HEK293 (cell line): ENCODE data around the gene GNG3.

Experiments used
- CTCF ChIA-PET: fragments of 350-600 bp; formaldehyde crosslinking; extraction: SDS; loops from one replicate; lab custom pipeline; 2021; ENCODE audit warnings: antibody characterized with exemption; lab: Yijun Ruan, JAX
- POLR2A ChIA-PET: fragments of 300-600 bp; formaldehyde crosslinking; extraction: SDS; loops from one replicate; lab custom pipeline; 2020; ENCODE audit warnings: antibody characterized with exemption, inconsistent platforms; lab: Yijun Ruan, JAX
- H3K27ac ChIP-seq: fragments of 200-500 bp; sonication (Bioruptor generic); 2 replicates; pipeline ENCODE4 v1.5.1; 2014; ENCODE audit warnings: low read depth, low read length, control low read depth, inconsistent platforms; ENCODE audit errors: extremely low read depth
- H3K36me3 ChIP-seq, 2 experiments: fragments of 200-500 bp in 1 of 2; sonication (Bioruptor generic) in 1 of 2; 1 replicate in 1 of 2; 2 replicates in 1 of 2; pipeline ENCODE4 v1.5.1; 2014 to 2017; ENCODE audit warnings: inconsistent platforms in 2 of 2, low read length in 2 of 2; ENCODE audit not compliant: control insufficient read depth in 2 of 2, insufficient read depth in 1 of 2
- H3K4me1 ChIP-seq: fragments of 200-500 bp; sonication (Bioruptor generic); 2 replicates; pipeline ENCODE4 v1.5.1; 2014; ENCODE audit warnings: mild to moderate bottlenecking, low read length, inconsistent platforms; ENCODE audit not compliant: control insufficient read depth, insufficient read depth
- H3K4me3 ChIP-seq: 2 replicates; pipeline ENCODE4 v1.5.1; 2011; ENCODE audit warnings: low read depth, mild to moderate bottlenecking, control low read depth, low read length, moderate library complexity
- H3K9me3 ChIP-seq: fragments of 200-500 bp; sonication (Bioruptor generic); 2 replicates; pipeline ENCODE4 v1.5.1; 2014; ENCODE audit warnings: low read depth, low read length, inconsistent platforms; ENCODE audit not compliant: control insufficient read depth, insufficient read depth
- FEZF1 ChIP-seq: fragments of 450-650 bp; formaldehyde crosslinking; IDR thresholded peaks from 2 replicates; pipeline ENCODE4 v1.5.1; 2016; ENCODE audit warnings: missing biosample characterization, missing genetic modification characterization
- KLF8 ChIP-seq: fragments of 450-650 bp; formaldehyde crosslinking; IDR thresholded peaks from 2 replicates; pipeline ENCODE4 v1.5.1; 2016; ENCODE audit warnings: missing biosample characterization, missing genetic modification characterization
- PRDM10 ChIP-seq: fragments of 450-650 bp; formaldehyde crosslinking; IDR thresholded peaks from 2 replicates; pipeline ENCODE4 v1.5.1; 2016; ENCODE audit warnings: missing biosample characterization, missing genetic modification characterization
- ZBTB17 ChIP-seq: fragments of 450-650 bp; formaldehyde crosslinking; IDR thresholded peaks from 2 replicates; pipeline ENCODE4 v1.5.1; 2016; ENCODE audit warnings: missing biosample characterization, missing genetic modification characterization
- ZBTB20 ChIP-seq: fragments of 450-650 bp; formaldehyde crosslinking; IDR thresholded peaks from 2 replicates; pipeline ENCODE4 v1.5.1; 2016; ENCODE audit warnings: missing biosample characterization, missing genetic modification characterization
- ZEB2 ChIP-seq: fragments of 450-650 bp; formaldehyde crosslinking; IDR thresholded peaks from 2 replicates; pipeline ENCODE4 v1.5.1; 2016; ENCODE audit warnings: missing biosample characterization, missing genetic modification characterization
- ZFP37 ChIP-seq: fragments of 450-650 bp; formaldehyde crosslinking; IDR thresholded peaks from 2 replicates; pipeline ENCODE4 v1.5.1; 2016; ENCODE audit warnings: missing biosample characterization, missing genetic modification characterization
- ZFP69B ChIP-seq: fragments of 450-650 bp; formaldehyde crosslinking; IDR thresholded peaks from 2 replicates; pipeline ENCODE4 v1.5.1; 2016; ENCODE audit warnings: missing biosample characterization, missing genetic modification characterization
- ZNF157 ChIP-seq: fragments of 450-650 bp; formaldehyde crosslinking; IDR thresholded peaks from 2 replicates; pipeline ENCODE4 v1.5.1; 2016; ENCODE audit warnings: missing biosample characterization, missing genetic modification characterization
- ZNF2 ChIP-seq: fragments of 450-650 bp; formaldehyde crosslinking; IDR thresholded peaks from 2 replicates; pipeline ENCODE4 v1.5.1; 2016; ENCODE audit warnings: missing biosample characterization, missing genetic modification characterization
- ZNF350 ChIP-seq: fragments of 450-650 bp; formaldehyde crosslinking; IDR thresholded peaks from 2 replicates; pipeline ENCODE4 v1.5.0; 2017; ENCODE audit warnings: missing biosample characterization, mild to moderate bottlenecking, missing genetic modification characterization
- ZNF391 ChIP-seq: fragments of 450-650 bp; formaldehyde crosslinking; IDR thresholded peaks from 2 replicates; pipeline ENCODE4 v1.5.1; 2016; ENCODE audit warnings: low read depth, missing biosample characterization, missing genetic modification characterization, borderline replicate concordance
- ZNF394 ChIP-seq: fragments of 450-650 bp; formaldehyde crosslinking; IDR thresholded peaks from 2 replicates; pipeline ENCODE4 v1.5.1; 2016; ENCODE audit warnings: missing biosample characterization, missing genetic modification characterization, mild to moderate bottlenecking, moderate library complexity, borderline replicate concordance
- ZNF488 ChIP-seq: fragments of 450-650 bp; formaldehyde crosslinking; IDR thresholded peaks from 2 replicates; pipeline ENCODE4 v1.5.1; 2016; ENCODE audit warnings: missing biosample characterization, missing genetic modification characterization
- ZNF501 ChIP-seq: fragments of 450-650 bp; formaldehyde crosslinking; IDR thresholded peaks from 2 replicates; pipeline ENCODE4 v1.5.1; 2016; ENCODE audit warnings: missing biosample characterization, missing genetic modification characterization
- ZNF558 ChIP-seq: fragments of 450-650 bp; formaldehyde crosslinking; IDR thresholded peaks from 2 replicates; pipeline ENCODE4 v1.5.1; 2016; ENCODE audit warnings: missing biosample characterization, missing genetic modification characterization
- ZNF600 ChIP-seq: fragments of 450-650 bp; formaldehyde crosslinking; IDR thresholded peaks from 2 replicates; pipeline ENCODE4 v1.5.1; 2016; ENCODE audit warnings: missing biosample characterization, missing genetic modification characterization
- ZNF623 ChIP-seq: fragments of 450-650 bp; formaldehyde crosslinking; IDR thresholded peaks from 2 replicates; pipeline ENCODE4 v1.5.1; 2016; ENCODE audit warnings: missing biosample characterization, missing genetic modification characterization
- ZNF843 ChIP-seq: fragments of 450-650 bp; formaldehyde crosslinking; IDR thresholded peaks from 2 replicates; pipeline ENCODE4 v1.5.1; 2016; ENCODE audit warnings: missing biosample characterization, missing genetic modification characterization
- ZXDB ChIP-seq: fragments of 450-650 bp; formaldehyde crosslinking; IDR thresholded peaks from 2 replicates; pipeline ENCODE4 v1.5.1; 2016; ENCODE audit warnings: missing biosample characterization, missing genetic modification characterization
- TF ChIP-seq, protein P1 (sequence below): fragments of 450-650 bp; formaldehyde crosslinking; IDR thresholded peaks from 2 replicates; pipeline ENCODE4 v1.5.1; 2016; ENCODE audit warnings: missing biosample characterization, missing genetic modification characterization
- TF ChIP-seq, protein P2 (sequence below): fragments of 450-650 bp; formaldehyde crosslinking; IDR thresholded peaks from 2 replicates; pipeline ENCODE4 v1.5.1; 2016; ENCODE audit warnings: missing biosample characterization, missing genetic modification characterization
- TF ChIP-seq, protein P3 (sequence below): fragments of 450-650 bp; formaldehyde crosslinking; IDR thresholded peaks from 2 replicates; pipeline ENCODE4 v1.5.1; 2017; ENCODE audit warnings: missing biosample characterization, missing genetic modification characterization

Gene GNG3

GRCh38 chr11:62671236-62671607 lies 36.3 kb upstream of the GNG3 start:
- peak overlapping the region; percentile 84 for H3K4me3 ChIP-seq
- TF ChIP-seq ZFP37 (tag by site-specific recombination) = peak; percentile 33; the same call in 1 of the 2 replicates
- peak; percentile 89 for TF ChIP-seq ZBTB17 (tag by site-specific recombination)
- TF ChIP-seq, protein P1, sequence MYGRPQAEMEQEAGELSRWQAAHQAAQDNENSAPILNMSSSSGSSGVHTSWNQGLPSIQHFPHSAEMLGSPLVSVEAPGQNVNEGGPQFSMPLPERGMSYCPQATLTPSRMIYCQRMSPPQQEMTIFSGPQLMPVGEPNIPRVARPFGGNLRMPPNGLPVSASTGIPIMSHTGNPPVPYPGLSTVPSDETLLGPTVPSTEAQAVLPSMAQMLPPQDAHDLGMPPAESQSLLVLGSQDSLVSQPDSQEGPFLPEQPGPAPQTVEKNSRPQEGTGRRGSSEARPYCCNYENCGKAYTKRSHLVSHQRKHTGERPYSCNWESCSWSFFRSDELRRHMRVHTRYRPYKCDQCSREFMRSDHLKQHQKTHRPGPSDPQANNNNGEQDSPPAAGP = no peak
- TF ChIP-seq ZNF558 (tag by site-specific recombination) = 0 out of 2 replicates have a peak, but pooled peaks have one; percentile 49
- TF ChIP-seq, protein P2, sequence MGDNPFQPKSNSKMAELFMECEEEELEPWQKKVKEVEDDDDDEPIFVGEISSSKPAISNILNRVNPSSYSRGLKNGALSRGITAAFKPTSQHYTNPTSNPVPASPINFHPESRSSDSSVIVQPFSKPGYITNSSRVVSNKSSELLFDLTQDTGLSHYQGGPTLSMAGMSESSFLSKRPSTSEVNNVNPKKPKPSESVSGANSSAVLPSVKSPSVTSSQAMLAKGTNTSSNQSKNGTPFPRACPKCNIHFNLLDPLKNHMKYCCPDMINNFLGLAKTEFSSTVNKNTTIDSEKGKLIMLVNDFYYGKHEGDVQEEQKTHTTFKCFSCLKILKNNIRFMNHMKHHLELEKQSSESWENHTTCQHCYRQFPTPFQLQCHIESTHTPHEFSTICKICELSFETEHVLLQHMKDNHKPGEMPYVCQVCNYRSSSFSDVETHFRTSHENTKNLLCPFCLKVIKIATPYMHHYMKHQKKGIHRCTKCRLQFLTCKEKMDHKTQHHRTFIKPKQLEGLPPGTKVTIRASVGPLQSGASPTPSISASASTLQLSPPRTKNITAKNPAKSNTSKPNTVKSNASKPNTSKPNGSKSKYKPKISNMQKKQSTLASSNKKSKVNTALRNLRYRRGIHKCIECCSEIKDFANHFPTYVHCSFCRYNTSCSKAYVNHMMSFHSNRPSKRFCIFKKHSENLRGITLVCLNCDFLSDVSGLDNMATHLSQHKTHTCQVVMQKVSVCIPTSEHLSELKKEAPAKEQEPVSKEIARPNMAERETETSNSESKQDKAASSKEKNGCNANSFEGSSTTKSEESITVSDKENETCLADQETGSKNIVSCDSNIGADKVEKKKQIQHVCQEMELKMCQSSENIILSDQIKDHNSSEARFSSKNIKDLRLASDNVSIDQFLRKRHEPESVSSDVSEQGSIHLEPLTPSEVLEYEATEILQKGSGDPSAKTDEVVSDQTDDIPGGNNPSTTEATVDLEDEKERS = 0 out of 2 replicates have a peak, but pooled peaks have one; percentile 23
- no peak for TF ChIP-seq ZEB2
- no peak for TF ChIP-seq ZXDB (tag by site-specific recombination)
- TF ChIP-seq ZNF623 (tag by site-specific recombination) = no peak
- no peak; the same call in 1 of the 2 replicates for TF ChIP-seq FEZF1
- TF ChIP-seq ZNF600 (tag by site-specific recombination) = peak; percentile 72
- TF ChIP-seq ZNF488 (tag by site-specific recombination) = no peak
- TF ChIP-seq, protein P3, sequence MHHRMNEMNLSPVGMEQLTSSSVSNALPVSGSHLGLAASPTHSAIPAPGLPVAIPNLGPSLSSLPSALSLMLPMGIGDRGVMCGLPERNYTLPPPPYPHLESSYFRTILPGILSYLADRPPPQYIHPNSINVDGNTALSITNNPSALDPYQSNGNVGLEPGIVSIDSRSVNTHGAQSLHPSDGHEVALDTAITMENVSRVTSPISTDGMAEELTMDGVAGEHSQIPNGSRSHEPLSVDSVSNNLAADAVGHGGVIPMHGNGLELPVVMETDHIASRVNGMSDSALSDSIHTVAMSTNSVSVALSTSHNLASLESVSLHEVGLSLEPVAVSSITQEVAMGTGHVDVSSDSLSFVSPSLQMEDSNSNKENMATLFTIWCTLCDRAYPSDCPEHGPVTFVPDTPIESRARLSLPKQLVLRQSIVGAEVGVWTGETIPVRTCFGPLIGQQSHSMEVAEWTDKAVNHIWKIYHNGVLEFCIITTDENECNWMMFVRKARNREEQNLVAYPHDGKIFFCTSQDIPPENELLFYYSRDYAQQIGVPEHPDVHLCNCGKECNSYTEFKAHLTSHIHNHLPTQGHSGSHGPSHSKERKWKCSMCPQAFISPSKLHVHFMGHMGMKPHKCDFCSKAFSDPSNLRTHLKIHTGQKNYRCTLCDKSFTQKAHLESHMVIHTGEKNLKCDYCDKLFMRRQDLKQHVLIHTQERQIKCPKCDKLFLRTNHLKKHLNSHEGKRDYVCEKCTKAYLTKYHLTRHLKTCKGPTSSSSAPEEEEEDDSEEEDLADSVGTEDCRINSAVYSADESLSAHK (tag by site-specific recombination) = peak; percentile 23; the same call in 1 of the 2 replicates
- TF ChIP-seq ZFP69B (tag by site-specific recombination) = peak; percentile 14; the same call in 1 of the 2 replicates
- TF ChIP-seq ZNF391 (tag by site-specific recombination) = peak; percentile 66; the same call in 1 of the 2 replicates
- no peak for TF ChIP-seq ZNF157 (tag by site-specific recombination)
- 0 out of 2 replicates have a peak, but pooled peaks have one; percentile 44 for TF ChIP-seq ZNF843 (tag by site-specific recombination)
- peak; percentile 78; the same call in 1 of the 2 replicates for TF ChIP-seq ZNF501 (tag by site-specific recombination)
- peak; percentile 97 for TF ChIP-seq ZBTB20 (tag by site-specific recombination)
- no peak for TF ChIP-seq KLF8
- no peak for TF ChIP-seq ZNF350 (tag by site-specific recombination)
- TF ChIP-seq PRDM10 = peak; percentile 83
- 0 out of 2 replicates have a peak, but pooled peaks have one; percentile 29 for TF ChIP-seq ZNF2
- TF ChIP-seq ZNF394 (tag by site-specific recombination) = 0 out of 2 replicates have a peak, but pooled peaks have one; percentile 32
- TF ChIP-seq, all 188 proteins: peak for 14
- ChIA-PET POLR2A (interaction anchor here (0.6 to 7.2 kb wide), 35 partner anchors 8 to 216 kb away, joined by 3 to 72 read pairs (median 10); partner anchors contain the start of genes AHNAK, B3GAT3, BSCL2 and C11orf98), CTCF (interaction anchor here (1.2 to 2.4 kb wide), 3 partner anchors 10 to 60 kb away, joined by 3 to 8 read pairs (median 6); no protein-coding TSS in a partner anchor)
- Histone ChIP-seq H3K36me3 (peaks cover 3 to 46% of the 10 kb centered on the region in 2 experiments; a peak in 2 of 3 replicates), H3K4me1 (no peaks in the 10 kb centered on the region), H3K27ac (peak overlapping the region; percentile 65), H3K9me3 (no peaks in the 10 kb centered on the region)
